Karpas-422 (cell line): ENCODE data around the gene KRTAP5-10. TPM values are rescaled to one million over a fixed set of nuclear protein-coding genes. Genes with fewer than 3 reads are reported as not detected.
"Not testable (repeated sequence)": the region's sequence is repeated elsewhere in the genome, so short reads cannot be mapped to it uniquely, and the experiment has no call there.

Experiments
- DNase-seq: peaks from one replicate; pipeline ENCODE4 v3.0.0-alpha.2; 2015
- H2AFZ ChIP-seq: fragments of 200-600 bp; sonication (generic); 2 replicates; pipeline ENCODE4 v1.6.1; 2014; ENCODE audit warnings: antibody characterized with exemption, low read length, mixed read lengths
- H3K27ac ChIP-seq: fragments of 200-600 bp; sonication (generic); 2 replicates; pipeline ENCODE4 v1.5.1; 2014; ENCODE audit warnings: mild to moderate bottlenecking, low read length, moderate library complexity
- H3K27me3 ChIP-seq: fragments of 200-600 bp; sonication (generic); 2 replicates; pipeline ENCODE4 v1.6.1; 2014; ENCODE audit warnings: low read length, mixed read lengths
- H3K36me3 ChIP-seq: fragments of 200-600 bp; sonication (generic); 2 replicates; pipeline ENCODE4 v1.6.1; 2014; ENCODE audit warnings: low read length, mixed read lengths; ENCODE audit not compliant: insufficient read depth
- H3K4me1 ChIP-seq: fragments of 200-600 bp; sonication (generic); 2 replicates; pipeline ENCODE4 v1.6.1; 2014; ENCODE audit warnings: mild to moderate bottlenecking, low read length, mixed read lengths
- H3K4me2 ChIP-seq: fragments of 200-600 bp; sonication (generic); 2 replicates; pipeline ENCODE4 v1.6.1; 2014; ENCODE audit warnings: low read length, low read depth, mild to moderate bottlenecking; ENCODE audit not compliant: poor library complexity, severe bottlenecking
- H3K4me3 ChIP-seq: fragments of 200-600 bp; sonication (generic); 2 replicates; pipeline ENCODE4 v1.5.1; 2014; ENCODE audit warnings: mild to moderate bottlenecking, antibody characterized with exemption, low read length, mixed read lengths
- H3K79me2 ChIP-seq: fragments of 200-600 bp; sonication (generic); 2 replicates; pipeline ENCODE4 v1.6.1; 2014; ENCODE audit warnings: mild to moderate bottlenecking, low read length, mixed read lengths
- H3K9ac ChIP-seq: fragments of 200-600 bp; sonication (generic); 2 replicates; pipeline ENCODE4 v1.6.0; 2014; ENCODE audit warnings: low read length
- H3K9me2 ChIP-seq: fragments of 200-600 bp; sonication (generic), shearing (Covaris generic); replicated peaks from 2 replicates; pipeline ENCODE4 v1.6.0; 2014; ENCODE audit warnings: mild to moderate bottlenecking, low read length, moderate library complexity; ENCODE audit not compliant: insufficient read depth
- H3K9me3 ChIP-seq: fragments of 300-700, 200-600 bp; sonication (generic); 2 replicates; pipeline ENCODE4 v1.6.1; 2014; ENCODE audit warnings: low read length, mixed read lengths
- H4K20me1 ChIP-seq: fragments of 200-600 bp; sonication (generic); 2 replicates; pipeline ENCODE4 v1.6.1; 2014; ENCODE audit warnings: mild to moderate bottlenecking, antibody characterized with exemption, low read length, low read depth; ENCODE audit not compliant: insufficient read depth
- total RNA-seq: library from RNA; depleted of rRNA; stranded (reverse); fragments of >200 nt; shearing (Covaris generic); gene quantifications from 2 replicates; pipeline ENCODE4 v1.2.3, GENCODE V29; 2014; ENCODE audit warnings: low replicate concordance

KRTAP5-10 gene
- total RNA-seq, 1 experiment from 2014 or later: not detected

- not testable (repeated sequence) for H3K9me2 ChIP-seq, H4K20me1 ChIP-seq, H3K79me2 ChIP-seq, H3K9ac ChIP-seq, H3K27ac ChIP-seq, H2AFZ ChIP-seq, H3K9me3 ChIP-seq, H3K36me3 ChIP-seq, H3K4me1 ChIP-seq, H3K27me3 ChIP-seq, H3K4me2 ChIP-seq, H3K4me3 ChIP-seq, DNase-seq
These were observed 17.6 kb downstream of the KRTAP5-10 start for GRCh38 chr11:71582969-71583368.

GRCh38 chr11:71585673-71586072 lies 20.3 kb downstream of the KRTAP5-10 start:
- H3K9me3 ChIP-seq, H3K4me1 ChIP-seq, H3K79me2 ChIP-seq, H3K4me2 ChIP-seq, H4K20me1 ChIP-seq, H2AFZ ChIP-seq, H3K36me3 ChIP-seq, DNase-seq, H3K9ac ChIP-seq, H3K27ac ChIP-seq, H3K9me2 ChIP-seq, H3K4me3 ChIP-seq, H3K27me3 ChIP-seq: not testable (repeated sequence)

GRCh38 chr11:71588314-71588713 lies 23.0 kb downstream of the KRTAP5-10 start:
- DNase-seq, H3K36me3 ChIP-seq, H3K79me2 ChIP-seq, H3K9me3 ChIP-seq, H4K20me1 ChIP-seq, H3K9ac ChIP-seq, H3K9me2 ChIP-seq, H3K4me1 ChIP-seq, H2AFZ ChIP-seq, H3K27ac ChIP-seq, H3K4me2 ChIP-seq, H3K4me3 ChIP-seq, H3K27me3 ChIP-seq: not testable (repeated sequence)

- DNase-seq: peak; percentile 56
These were observed 23.6 kb downstream of the KRTAP5-10 start for GRCh38 chr11:71588822-71589545.

GRCh38 chr11:71589546-71589920 lies 24.2 kb downstream of the KRTAP5-10 start:
- H3K27ac ChIP-seq, H3K27me3 ChIP-seq, H3K4me3 ChIP-seq, H3K9me2 ChIP-seq, H3K9ac ChIP-seq, DNase-seq, H3K4me2 ChIP-seq, H3K4me1 ChIP-seq, H3K79me2 ChIP-seq, H2AFZ ChIP-seq, H3K36me3 ChIP-seq, H3K9me3 ChIP-seq, H4K20me1 ChIP-seq: not testable (repeated sequence)

More at GRCh38 chr11:71588822-71589545, 23.6 kb downstream of the KRTAP5-10 start:
- H3K4me3 ChIP-seq, H3K9me3 ChIP-seq, H3K9ac ChIP-seq, H3K27me3 ChIP-seq, H3K27ac ChIP-seq, H3K36me3 ChIP-seq, H3K4me1 ChIP-seq, H3K9me2 ChIP-seq, H3K79me2 ChIP-seq, H2AFZ ChIP-seq, H3K4me2 ChIP-seq, H4K20me1 ChIP-seq: not testable (repeated sequence)

GRCh38 chr11:71603221-71603620 lies 37.9 kb downstream of the KRTAP5-10 start:
- not testable (repeated sequence) for H2AFZ ChIP-seq, H3K79me2 ChIP-seq, H3K4me2 ChIP-seq, H3K9ac ChIP-seq, H3K9me2 ChIP-seq, H3K36me3 ChIP-seq, DNase-seq, H3K27ac ChIP-seq, H3K4me3 ChIP-seq, H3K27me3 ChIP-seq, H4K20me1 ChIP-seq, H3K9me3 ChIP-seq, H3K4me1 ChIP-seq

- not testable (repeated sequence) for H3K4me3 ChIP-seq, DNase-seq, H3K36me3 ChIP-seq, H3K79me2 ChIP-seq, H2AFZ ChIP-seq, H3K27me3 ChIP-seq, H3K9me3 ChIP-seq, H3K9ac ChIP-seq, H4K20me1 ChIP-seq, H3K4me2 ChIP-seq, H3K4me1 ChIP-seq, H3K9me2 ChIP-seq, H3K27ac ChIP-seq
These were observed 39.6 kb downstream of the KRTAP5-10 start for GRCh38 chr11:71604798-71605488.

GRCh38 chr11:71606853-71607519 lies 41.6 kb downstream of the KRTAP5-10 start:
- not testable (repeated sequence) for H2AFZ ChIP-seq, H3K9me2 ChIP-seq, H3K79me2 ChIP-seq, H3K36me3 ChIP-seq, H3K9me3 ChIP-seq, H3K4me2 ChIP-seq, H3K27me3 ChIP-seq, DNase-seq, H3K9ac ChIP-seq, H3K4me1 ChIP-seq, H3K27ac ChIP-seq, H4K20me1 ChIP-seq, H3K4me3 ChIP-seq
